ENCODE results near the gene SMPD3. TPM values are rescaled to one million over a fixed set of nuclear protein-coding genes. Genes with fewer than 3 reads are reported as not detected.

Gene SMPD3
- total RNA-seq, 1 experiment from 2014 or later, result 0.70 TPM

GRCh38 chr16:68349838-68350410 lies 98.4 kb downstream of the SMPD3 start:
- TF ChIP-seq CTCF (conservative IDR thresholded peaks at IDR 0.05), result no peak
- Histone ChIP-seq H4K91ac (ENCODE audit: insufficient read length, low read depth, low read length) (no peak overlapping the region), H3K9me3 (ENCODE audit: control insufficient read depth, low read depth, low read length) (no peaks in the 10 kb centered on the region), H2BK5ac (ENCODE audit: insufficient read length, low read length) (no peak overlapping the region), H3K18ac (ENCODE audit: insufficient read length, low read depth, low read length) (no peak overlapping the region), H3K79me2 (ENCODE audit: insufficient read depth, low read length) (no peaks in the 10 kb centered on the region), H3K27ac (ENCODE audit: insufficient read length, low read depth, low read length) (no peak overlapping the region), H2BK20ac (ENCODE audit: low read depth, low read length, poor library complexity, severe bottlenecking) (no peak overlapping the region), H2BK12ac (ENCODE audit: insufficient read length, low read depth, low read length) (no peak overlapping the region), H2BK15ac (ENCODE audit: low read depth, low read length) (no peak overlapping the region), H3K4me1 (ENCODE audit: insufficient read depth, low read length) (no peaks in the 10 kb centered on the region), H2AK5ac (ENCODE audit: insufficient read length, low read length) (no peak overlapping the region), H3K4ac (ENCODE audit: low read depth, low read length) (no peak overlapping the region), H3K27me3 (ENCODE audit: insufficient read depth, low read length) (no peaks in the 10 kb centered on the region), H3K14ac (ENCODE audit: insufficient read depth, low read length) (no peak overlapping the region), H4K20me1 (ENCODE audit: control insufficient read depth, insufficient read depth, insufficient read length) (peaks cover 3% of the 10 kb centered on the region), H3K23ac (ENCODE audit: insufficient read length, low read depth, low read length) (no peak overlapping the region), H3K9ac (ENCODE audit: extremely low read depth, insufficient read length, low read length) (no peak overlapping the region), H2AFZ (ENCODE audit: low read length) (no peak overlapping the region), H2BK120ac (ENCODE audit: low read depth, low read length, poor library complexity, severe bottlenecking) (no peak overlapping the region), H3T11ph (ENCODE audit: low read length) (no peak overlapping the region), H3K4me2 (ENCODE audit: insufficient read depth, insufficient read length, low read length) (no peak overlapping the region), H3K23me2 (ENCODE audit: insufficient read length, low read depth, low read length, poor library complexity, severe bottlenecking) (no peaks in the 10 kb centered on the region), H3K56ac (ENCODE audit: insufficient read length, low read depth, low read length) (no peak overlapping the region), H4K8ac (replicated peaks; ENCODE audit: insufficient read length, low read depth, low read length) (no peak overlapping the region), H3K79me1 (ENCODE audit: insufficient read depth, low read depth, low read length, poor library complexity, severe bottlenecking) (no peaks in the 10 kb centered on the region), H4K5ac (ENCODE audit: insufficient read length, low read depth, low read length) (no peak overlapping the region)
- WGBS (ENCODE audit: extremely low coverage, insufficient read length, low lambda C conversion rate), result no CpG with 5 or more reads among the region's 10 CpGs
- peaks cover 25 to 82% (median 81%) of the 10 kb centered on the region in 3 experiments; a peak in 6 of 7 replicates for H3K36me3 Mint-ChIP-seq (ENCODE audit: insufficient read depth in 1 of 3, low read depth in 3 of 3)
- no peaks in the 10 kb centered on the region for H3K4me1 Mint-ChIP-seq
- DNase-seq, result no peak
- H3K27me3 Mint-ChIP-seq (ENCODE audit: low read depth), result no peaks in the 10 kb centered on the region
- no peak overlapping the region for H3K27ac Mint-ChIP-seq
- H3K4me3 Mint-ChIP-seq, result no peak overlapping the region
- H3K9me3 Mint-ChIP-seq, result no peaks in the 10 kb centered on the region; a peak in 1 of 5 replicates
